ENCODE measurements around the gene GPRIN2.
"Not testable (repeated sequence)": the region's sequence is repeated elsewhere in the genome, so short reads cannot be mapped to it uniquely, and the experiment has no call there.

GRCh38 chr10:46513333-46513732 lies 43.1 kb downstream of the GPRIN2 start:
- TF ChIP-seq CTCF (IDR thresholded peaks at IDR 0.05; ENCODE audit: insufficient read depth, low read length, poor library complexity, severe bottlenecking); EZH2phosphoT487 (conservative IDR thresholded peaks at IDR 0.05; ENCODE audit: low read length): not testable (repeated sequence)

Measured in SU-DHL-6 (cell line).